Stomach (tissue), 9 donors: Measurements from ENCODE around the gene INPP5K. TPM values are rescaled to one million over a fixed set of nuclear protein-coding genes. Genes with fewer than 3 reads are reported as not detected.
"Not testable (repeated sequence)": the region's sequence is repeated elsewhere in the genome, so short reads cannot be mapped to it uniquely, and the experiment has no call there.

Experiments used
- DNase-seq, 2 donors: peaks; one replicate each; pipeline versions ENCODE4 v3.0.0 to v3.0.0-alpha.2; 2013 to 2019
- H3K27ac ChIP-seq, 5 donors: fragments of 200-600 bp in 4 of 5; sonication (generic) in 4 of 5; one replicate each; pipeline ENCODE4 v1.5.1; 2013 to 2019; ENCODE audit warnings: mild to moderate bottlenecking in 1 of 5, moderate library complexity in 1 of 5
- H3K27me3 ChIP-seq, 3 donors: fragments of 200-600 bp; sonication (generic); one replicate each; pipeline ENCODE4 v1.5.1; 2017 to 2019; ENCODE audit warnings: mixed run types in 1 of 3
- H3K36me3 ChIP-seq, 4 donors: fragments of 200-600 bp; sonication (generic); 1 replicate in 3 of 4; 2 replicates in 1 of 4; pipeline ENCODE4 v1.5.1; 2016 to 2019
- H3K4me1 ChIP-seq, 4 donors: fragments of 200-600 bp; sonication (generic); one replicate each; pipeline ENCODE4 v1.5.1; 2016 to 2019
- H3K4me3 ChIP-seq, 4 donors: fragments of 200-600 bp; sonication (generic) in 3 of 4; one replicate each; pipeline ENCODE4 v1.5.1; 2016 to 2019; ENCODE audit warnings: mild to moderate bottlenecking in 1 of 4
- H3K9me3 ChIP-seq, 4 donors: fragments of 200-600 bp; sonication (generic); one replicate each; pipeline ENCODE4 v1.5.1; 2016 to 2019
- CTCF ChIP-seq, 7 experiments: fragments of 450-650 bp in 4 of 7; fragments of 200-600 bp in 3 of 7; sonication (generic) in 3 of 7; IDR thresholded peaks; one replicate each; pipeline ENCODE4 v1.5.1; 2016 to 2019; ENCODE audit warnings: antibody characterized with exemption in 7 of 7, control low read depth in 2 of 7, mild to moderate bottlenecking in 1 of 7
- EP300 ChIP-seq: sonication (generic); formaldehyde crosslinking; IDR thresholded peaks from one replicate; pipeline ENCODE4 v1.6.1; 2017; ENCODE audit warnings: antibody characterized with exemption
- POLR2A ChIP-seq, 4 donors: fragments of 450-650 bp; IDR thresholded peaks; one replicate each; pipeline ENCODE4 v1.6.1; 2016; ENCODE audit warnings: antibody characterized with exemption in 4 of 4, control low read depth in 2 of 4, mild to moderate bottlenecking in 1 of 4, moderate library complexity in 1 of 4
- POLR2AphosphoS5 ChIP-seq, 3 donors: sonication (generic); formaldehyde crosslinking; IDR thresholded peaks; one replicate each; pipeline ENCODE4 v1.6.1; 2016; ENCODE audit warnings: antibody characterized with exemption in 3 of 3
- WGBS, 5 donors: extraction: QIAGEN DNeasy Blood & Tissue Kit in 3 of 5; methylation state at CpG; one replicate each; pipeline versions ENCODE4 v1.1.5 to v1.1.7; 2013 to 2018; 5-methylcytosine and 5-hydroxymethylcytosine counted together
- intact Hi-C: fragments of 100-400 bp; cut with DNase I; formaldehyde crosslinking; loops from one replicate; pipeline ENCODE4 v1.15.1; 2023; ENCODE audit warnings: low total_unique reads
- polyA plus RNA-seq, 3 donors: library from polyadenylated mRNA; stranded (reverse); fragments of 200-250 nt; gene quantifications; one replicate each; pipeline ENCODE4 v1.2.3, GENCODE V29; 2013
- total RNA-seq, 5 donors: library from RNA; depleted of rRNA; stranded (reverse); fragments of >200 nt; gene quantifications; one replicate each; pipeline versions ENCODE4 v1.1.0 to v1.2.3, GENCODE V29; 2014 to 2016
- donor health status: healthy with polysubstance abuse.
- donor health status: Bipolar disorder and iron deficiency.
- donor health status: healthy.

Gene INPP5K
- total and polyA plus RNA-seq, 8 donors, result 22.9 to 97.6 (median 47.6) TPM

- H3K27me3 ChIP-seq, result no peaks in the 10 kb centered on the region
- H3K27ac ChIP-seq, result peak overlapping the region in 3 of 5 donors; percentile 13 to 99 (median 96)
- 43 to 65% (median 54%) methylated on average over 5 of the region's 5 CpGs for WGBS, 5 donors
- H3K4me1 ChIP-seq, result peaks cover 39 to 82% (median 67%) of the 10 kb centered on the region in 4 donors
- intact Hi-C loops, result no loop called here
- DNase-seq, result no peak
- H3K9me3 ChIP-seq, result no peaks in the 10 kb centered on the region
- H3K36me3 ChIP-seq, result peaks cover 0 to 25% (median 4%) of the 10 kb centered on the region in 4 donors
- TF ChIP-seq EP300, result no peak
- TF ChIP-seq POLR2AphosphoS5 (IDR thresholded peaks at IDR 0.05), result no peak
- no peak for TF ChIP-seq POLR2A (IDR thresholded peaks at IDR 0.05)
- TF ChIP-seq CTCF (IDR thresholded peaks at IDR 0.05), result no peak
- no peak overlapping the region for H3K4me3 ChIP-seq
These were observed 63.6 kb downstream of the INPP5K start for GRCh38 chr17:1452836-1453235.

GRCh38 chr17:1450261-1450660, 66.2 kb downstream of the INPP5K start:
- H3K4me3 ChIP-seq, intact Hi-C loops, DNase-seq, H3K27me3 ChIP-seq, H3K9me3 ChIP-seq: not testable (repeated sequence)
- Histone ChIP-seq H3K4me1 (peaks cover 33 to 98% (median 76%) of the 10 kb centered on the region in 4 donors), H3K36me3 (peaks cover 0 to 25% (median 4%) of the 10 kb centered on the region in 4 donors), H3K27ac (peak overlapping the region in 3 of 5 donors; percentile 5 to 36 (median 35))
- 94 to 98% (median 97%) methylated on average over 17 to 21 of the region's 21 CpGs for WGBS, 5 donors

- Histone ChIP-seq H3K9me3 (no peaks in the 10 kb centered on the region), H3K36me3 (peaks cover 0 to 25% (median 4%) of the 10 kb centered on the region in 4 donors), H3K27me3 (no peaks in the 10 kb centered on the region), H3K4me1 (peaks cover 29 to 98% (median 71%) of the 10 kb centered on the region in 4 donors), H3K27ac (peak overlapping the region in 4 of 5 donors; percentile 5 to 56 (median 21)), H3K4me3 (no peak overlapping the region)
- TF ChIP-seq CTCF (IDR thresholded peaks at IDR 0.05) (no peak), POLR2A (IDR thresholded peaks at IDR 0.05) (no peak), EP300 (no peak)
- no peak for DNase-seq
- intact Hi-C loops, result no loop called here
- 71 to 86% (median 77%) methylated on average over 5 of the region's 5 CpGs for WGBS, 5 donors
These were observed 66.9 kb downstream of the INPP5K start for GRCh38 chr17:1449412-1449967.

- H3K27ac ChIP-seq, result peak overlapping the region in 3 of 5 donors; percentile 9 to 56 (median 47)
- no peak overlapping the region for H3K4me3 ChIP-seq
- no peak for DNase-seq
- H3K27me3 ChIP-seq, result no peaks in the 10 kb centered on the region
- H3K9me3 ChIP-seq, result no peaks in the 10 kb centered on the region
- intact Hi-C loops, result no loop called here
- peaks cover 0 to 25% (median 0%) of the 10 kb centered on the region in 4 donors for H3K36me3 ChIP-seq
- 58 to 77% (median 67%) methylated on average over 7 of the region's 7 CpGs for WGBS, 5 donors
- TF ChIP-seq EP300 (no peak), CTCF (IDR thresholded peaks at IDR 0.05) (no peak), POLR2A (IDR thresholded peaks at IDR 0.05) (no peak)
- peaks cover 8 to 80% (median 50%) of the 10 kb centered on the region in 4 donors for H3K4me1 ChIP-seq
These were observed 69.4 kb downstream of the INPP5K start for GRCh38 chr17:1447052-1447451.

- DNase-seq, result no peak
- intact Hi-C loops, result no loop called here
- peaks cover 8 to 72% (median 46%) of the 10 kb centered on the region in 4 donors for H3K4me1 ChIP-seq
- H3K36me3 ChIP-seq, result peaks cover 0 to 31% (median 1%) of the 10 kb centered on the region in 4 donors
- H3K27ac ChIP-seq, result peak overlapping the region in 2 of 5 donors; percentile 47 to 56
- 89 to 92% (median 91%) methylated on average over 12 of the region's 12 CpGs for WGBS, 5 donors
- TF ChIP-seq POLR2A (IDR thresholded peaks at IDR 0.05), result no peak
- TF ChIP-seq CTCF (IDR thresholded peaks at IDR 0.05), result no peak
- no peak for TF ChIP-seq EP300
- no peak for TF ChIP-seq POLR2AphosphoS5 (IDR thresholded peaks at IDR 0.05)
- no peak overlapping the region for H3K4me3 ChIP-seq
- no peaks in the 10 kb centered on the region for H3K27me3 ChIP-seq
- no peaks in the 10 kb centered on the region for H3K9me3 ChIP-seq
These were observed 70.2 kb downstream of the INPP5K start for GRCh38 chr17:1446201-1446600.

GRCh38 chr17:1445695-1446094, 70.7 kb downstream of the INPP5K start:
- H3K9me3 ChIP-seq, H3K27ac ChIP-seq, H3K27me3 ChIP-seq, intact Hi-C loops, DNase-seq, H3K4me3 ChIP-seq: not testable (repeated sequence)
- Histone ChIP-seq H3K4me1 (peaks cover 8 to 67% (median 45%) of the 10 kb centered on the region in 4 donors), H3K36me3 (peaks cover 0 to 34% (median 4%) of the 10 kb centered on the region in 4 donors)
- 92 to 96% (median 93%) methylated on average over 4 of the region's 4 CpGs for WGBS, 5 donors
